ENCODE results near the gene BICDL2. TPM values are rescaled to one million over a fixed set of nuclear protein-coding genes. Genes with fewer than 3 reads are reported as not detected.
A peak's percentile ranks its signal among the peaks of the same experiment; 100 is the strongest.

The BICDL2 gene
- total and polyA plus RNA-seq, 9 of the 15 experiments (the other 6 are each of a cell fraction or from before 2014, with no cell fraction given), result 0.09 to 0.28 (median 0.09) TPM; not detected in 6

GRCh38 chr16:3029491-3030221 is 7.1 kb downstream of the BICDL2 start (continued):
- TF ChIP-seq DMBX1 (CRISPR knock-in tag; IDR thresholded peaks at IDR 0.05; ENCODE audit: borderline replicate concordance) (no peak), TEAD1 (CRISPR knock-in tag; IDR thresholded peaks at IDR 0.05) (0 out of 4 replicates have a peak, but pooled peaks of 1 of the 2 experiments have one; percentile 26), MITF (IDR thresholded peaks at IDR 0.05) (no peak), SRSF1 (IDR thresholded peaks at IDR 0.05; ENCODE audit: low read depth, low read length) (no peak), ATF1 (CRISPR knock-in tag; IDR thresholded peaks at IDR 0.05) (no peak), ATF1 (tag; IDR thresholded peaks at IDR 0.05) (peak; percentile 57), THAP12 (CRISPR knock-in tag; IDR thresholded peaks at IDR 0.05) (0 out of 2 replicates have a peak, but pooled peaks have one; percentile 44), SUPT5H (IDR thresholded peaks at IDR 0.05) (no peak), ZNF253 (CRISPR knock-in tag; conservative IDR thresholded peaks at IDR 0.05) (no peak), SMAD2 (IDR thresholded peaks at IDR 0.05; ENCODE audit: low read depth, low read length) (no peak), SFPQ (IDR thresholded peaks at IDR 0.05; ENCODE audit: low read depth, low read length) (no peak), E4F1 (CRISPR knock-in tag; IDR thresholded peaks at IDR 0.05; ENCODE audit: borderline replicate concordance) (no peak), LCOR (CRISPR knock-in tag; IDR thresholded peaks at IDR 0.05) (no peak), RFX7 (CRISPR knock-in tag; IDR thresholded peaks at IDR 0.05) (no peak), LARP7 (IDR thresholded peaks at IDR 0.05) (no peak), ZNF280A (IDR thresholded peaks at IDR 0.05; ENCODE audit: low read depth, partially characterized antibody) (no peak)

All from K562 (cell line).